Psoas muscle (tissue), 8 donors: ENCODE data around the gene TOMM6. TPM values are rescaled to one million over a fixed set of nuclear protein-coding genes. Genes with fewer than 3 reads are reported as not detected.

Experiments used
- ATAC-seq, 4 donors: fragments of 200-7000 bp; cut with Tn5 transposase; one replicate each; pipeline ENCODE4 v1.9.1; 2020; ENCODE audit warnings: moderate library complexity in 3 of 4, mild to moderate bottlenecking in 2 of 4
- DNase-seq, 2 donors: peaks; one replicate each; pipeline ENCODE4 v3.0.0-alpha.2; 2020
- H3K27ac ChIP-seq: fragments of 200-600 bp; one replicate; pipeline ENCODE4 v1.8.0; 2022
- H3K27me3 ChIP-seq, 3 donors: fragments of 200-600 bp in 1 of 3; one replicate each; pipeline versions ENCODE4 v1.6.1 to v1.8.0; 2013 to 2022; ENCODE audit warnings: low read length in 2 of 3, mild to moderate bottlenecking in 2 of 3, moderate library complexity in 1 of 3; ENCODE audit not compliant: insufficient read depth in 3 of 3
- H3K36me3 ChIP-seq, 2 donors: fragments of 200-600 bp in 1 of 2; one replicate each; pipeline versions ENCODE4 v1.6.1 to v1.8.0; 2013 to 2022; ENCODE audit warnings: low read depth in 1 of 2, mild to moderate bottlenecking in 1 of 2, moderate library complexity in 1 of 2; ENCODE audit not compliant: insufficient read depth in 1 of 2
- H3K4me1 ChIP-seq: fragments of 200-600 bp; one replicate; pipeline ENCODE4 v1.8.0; 2022
- H3K4me3 ChIP-seq: fragments of 200-600 bp; one replicate; pipeline ENCODE4 v1.8.0; 2022; ENCODE audit warnings: mild to moderate bottlenecking
- H3K9me3 ChIP-seq: fragments of 200-600 bp; one replicate; pipeline ENCODE4 v1.8.0; 2022
- CTCF ChIP-seq: fragments of 200-600 bp; IDR thresholded peaks from one replicate; pipeline ENCODE4 v1.8.0; 2022; ENCODE audit warnings: antibody characterized with exemption
- WGBS, 3 donors: extraction: QIAGEN DNeasy Blood & Tissue Kit; methylation state at CpG; one replicate each; pipeline versions ENCODE4 v1.1.6 to v1.1.7; 2013; 5-methylcytosine and 5-hydroxymethylcytosine counted together
- intact Hi-C, 2 donors: fragments of 100-400 bp; cut with DNase I; formaldehyde crosslinking; loops; one replicate each; pipeline versions ENCODE4 v1.11.0 to v1.14.2; 2022
- polyA plus RNA-seq, 3 donors: library from polyadenylated mRNA; stranded (reverse); fragments of 200-250 nt; gene quantifications; one replicate each; pipeline ENCODE4 v1.2.3, GENCODE V29; 2013
- total RNA-seq, 4 donors: library from RNA; stranded (reverse); fragmentation: NEBNext Ultra II Directional in 2 of 4; extraction: Animal tissue kit (Norgen Biotek cat#: 25700) in 2 of 4; gene quantifications; one replicate each; pipeline versions ENCODE4 v1.2.1 to v1.2.4, GENCODE V29; 2021 to 2023
- donor health status: healthy with polysubstance abuse.
- donor health status: DM: no; HTN: no; CAD: no; lungs with moderate emphysema.
- donor health status: Bipolar disorder and iron deficiency.
- donor health status: healthy.
- donor health status: DM: yes; HTN: yes; CAD: no.
- donor health status: DM: no; HTN: no; CAD: no.
- donor health status: DM: no; HTN: no; CAD: no.
- donor health status: DM: yes; HTN: yes; CAD: no.

Gene TOMM6
- total and polyA plus RNA-seq, 7 donors, result 156 to 403 (median 181) TPM

DNA sequence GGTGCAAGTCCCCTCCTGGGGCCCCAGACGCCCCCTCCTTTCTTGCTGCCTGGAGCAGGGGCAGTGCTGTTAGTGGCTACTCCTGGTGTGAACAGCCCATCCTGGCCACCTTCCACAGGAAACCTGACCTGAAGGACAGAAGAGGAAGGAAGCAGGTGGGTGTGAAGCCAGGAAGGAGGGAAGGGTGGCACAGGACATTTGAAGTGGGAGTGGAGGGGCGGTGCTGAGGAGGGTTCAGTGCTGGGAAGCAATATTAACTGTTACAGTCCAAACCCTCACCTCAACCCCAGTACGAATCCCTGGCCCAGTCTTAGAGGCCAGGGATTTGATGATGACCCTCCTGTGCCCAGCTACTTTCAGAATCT lies 6.1 kb upstream of the TOMM6 start:
- H3K4me1 ChIP-seq, result peaks cover 18% of the 10 kb centered on the region
- DNase-seq (no peak), ATAC-seq (no peak)
- intact Hi-C loops, result loop anchor here (5.0 to 10.0 kb wide), 2 partner anchors 113 to 261 kb away; partner anchors contain the start of gene USP49 (in 1 of the 2)
- peak overlapping the region; percentile 91 for H3K4me3 ChIP-seq
- no peaks in the 10 kb centered on the region for H3K27me3 ChIP-seq
- TF ChIP-seq CTCF, result no peak
- H3K36me3 ChIP-seq, result peaks cover 0 to 5% of the 10 kb centered on the region in 2 donors
- no peaks in the 10 kb centered on the region for H3K9me3 ChIP-seq
- H3K27ac ChIP-seq, result peak overlapping the region; percentile 75
- WGBS, 3 donors, result 12 to 25% (median 14%) methylated on average over 3 of the region's 3 CpGs

DNA sequence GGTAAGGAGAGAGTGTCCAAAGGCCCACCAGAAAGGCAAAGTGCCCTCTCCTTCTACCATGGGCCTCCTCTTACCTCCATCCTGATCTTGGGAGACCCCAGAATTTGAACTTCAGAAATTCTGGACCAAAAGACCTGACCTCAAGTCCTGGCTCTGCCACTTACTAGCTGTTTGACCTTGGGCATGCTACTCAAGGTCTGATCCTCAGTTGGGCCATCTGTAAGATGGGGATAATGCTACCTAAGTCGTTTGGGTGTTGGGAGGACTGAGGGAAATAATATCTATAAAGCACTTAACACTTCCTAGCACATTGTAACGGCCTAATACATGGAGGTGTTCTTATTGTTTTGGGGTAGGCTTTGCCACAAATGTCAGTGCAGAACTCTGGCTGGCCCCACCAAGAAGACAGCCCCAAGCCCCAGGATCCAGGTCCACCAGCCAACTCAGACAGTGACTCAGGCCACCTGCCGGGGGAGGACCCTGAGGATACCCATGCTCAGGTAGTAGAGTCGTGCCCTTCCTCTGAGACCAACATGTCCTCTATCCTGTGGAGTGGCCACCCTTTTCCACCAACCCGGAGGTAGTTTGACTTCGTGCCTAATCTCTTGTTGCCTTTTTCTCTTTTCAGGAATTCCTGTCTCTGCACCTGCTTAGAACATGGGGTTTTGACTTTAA lies 4.3 kb upstream of the TOMM6 start:
- no peak for DNase-seq
- H3K4me1 ChIP-seq, result peaks cover 18% of the 10 kb centered on the region

GRCh38 chr6:41784581-41785171 lies 2.8 kb upstream of the TOMM6 start:
- H3K36me3 ChIP-seq, result peaks cover 3 to 10% of the 10 kb centered on the region in 2 donors
- DNase-seq, result no peak
- H3K9me3 ChIP-seq, result no peaks in the 10 kb centered on the region
- H3K27ac ChIP-seq, result no peak overlapping the region
- ATAC-seq, result no peak
- H3K27me3 ChIP-seq, result no peaks in the 10 kb centered on the region
- H3K4me1 ChIP-seq, result peaks cover 25% of the 10 kb centered on the region
- no peak for TF ChIP-seq CTCF
- no peak overlapping the region for H3K4me3 ChIP-seq
- 67 to 75% (median 74%) methylated on average over 5 of the region's 5 CpGs for WGBS, 3 donors
- intact Hi-C loops, result loop anchor here (5.0 to 10.0 kb wide), 2 partner anchors 110 to 258 kb away; partner anchors contain the start of gene USP49 (in 1 of the 2)

More for the DNA sequence above, 4.3 kb upstream of the TOMM6 start:
- H3K4me3 ChIP-seq, result no peak overlapping the region
- WGBS, 3 donors, result 68 to 75% (median 71%) methylated on average over 6 of the region's 6 CpGs
- H3K27ac ChIP-seq, result no peak overlapping the region
- no peaks in the 10 kb centered on the region for H3K36me3 ChIP-seq
- H3K27me3 ChIP-seq, result no peaks in the 10 kb centered on the region
- H3K9me3 ChIP-seq, result no peaks in the 10 kb centered on the region
- intact Hi-C loops, result loop anchor here (5.0 to 10.0 kb wide), 2 partner anchors 112 to 259 kb away; partner anchors contain the start of gene USP49 (in 1 of the 2)
- TF ChIP-seq CTCF, result no peak
- ATAC-seq, result no peak

DNA sequence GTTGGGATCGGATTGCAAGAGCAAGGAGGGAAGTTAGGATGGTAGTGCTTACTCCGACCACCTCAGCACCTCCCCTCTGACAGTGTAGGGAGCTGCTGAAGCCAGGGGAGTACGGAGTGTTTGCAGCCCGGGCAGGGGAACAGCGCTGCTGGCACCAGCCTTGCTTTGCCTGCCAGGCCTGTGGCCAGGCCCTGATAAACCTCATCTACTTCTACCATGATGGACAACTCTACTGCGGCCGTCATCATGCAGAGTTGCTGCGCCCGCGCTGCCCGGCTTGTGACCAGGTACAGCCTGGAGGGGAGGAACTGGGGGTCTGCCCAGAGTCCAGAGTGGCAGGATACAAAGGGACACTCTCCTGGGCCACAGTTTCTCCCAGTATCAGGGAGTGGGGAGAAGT lies 2.2 kb upstream of the TOMM6 start:
- Histone ChIP-seq H3K27me3 (no peaks in the 10 kb centered on the region), H3K27ac (no peak overlapping the region), H3K9me3 (no peaks in the 10 kb centered on the region), H3K4me3 (no peak overlapping the region), H3K36me3 (peaks cover 6 to 16% of the 10 kb centered on the region in 2 donors), H3K4me1 (peaks cover 26% of the 10 kb centered on the region)
- no peak for DNase-seq
- intact Hi-C loops, result loop anchor here in 1 of 2 donors (10.0 kb wide), 1 partner anchor 110 kb away; the partner anchor contains the start of gene USP49
- 81 to 86% (median 83%) methylated on average over 11 of the region's 11 CpGs for WGBS, 3 donors
- ATAC-seq, result no peak
- TF ChIP-seq CTCF, result no peak
